ENCODE data around the gene GASK1A.

Gene GASK1A

DNA sequence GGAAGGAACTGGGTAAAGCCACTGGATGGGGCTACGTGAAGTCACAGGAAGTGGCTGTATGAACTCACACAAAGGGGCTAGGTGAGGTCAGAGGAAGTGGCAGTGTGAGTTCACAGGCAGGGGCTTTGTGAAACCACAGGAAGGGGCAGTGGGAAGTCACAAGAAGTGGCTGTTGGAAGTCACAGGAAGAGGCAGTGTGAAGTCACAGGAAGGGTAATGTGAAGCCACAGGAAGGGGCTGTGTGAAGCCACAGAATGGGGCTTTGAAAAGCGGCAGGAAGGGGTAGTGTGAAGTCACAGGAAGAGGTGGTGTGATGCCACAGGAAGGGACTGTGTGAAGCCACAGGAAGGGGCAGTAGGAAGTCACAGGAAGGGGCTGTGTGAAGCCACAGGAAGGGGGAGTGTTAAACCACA, 34.6 kb downstream of the GASK1A start:
- no peak for TF ChIP-seq GATA1 (IDR thresholded peaks at IDR 0.05; ENCODE audit: low read depth, low read length)
- no peak for TF ChIP-seq POLR2A (IDR thresholded peaks at IDR 0.05; ENCODE audit: low read length)
- DNase-seq: no peak

DNA sequence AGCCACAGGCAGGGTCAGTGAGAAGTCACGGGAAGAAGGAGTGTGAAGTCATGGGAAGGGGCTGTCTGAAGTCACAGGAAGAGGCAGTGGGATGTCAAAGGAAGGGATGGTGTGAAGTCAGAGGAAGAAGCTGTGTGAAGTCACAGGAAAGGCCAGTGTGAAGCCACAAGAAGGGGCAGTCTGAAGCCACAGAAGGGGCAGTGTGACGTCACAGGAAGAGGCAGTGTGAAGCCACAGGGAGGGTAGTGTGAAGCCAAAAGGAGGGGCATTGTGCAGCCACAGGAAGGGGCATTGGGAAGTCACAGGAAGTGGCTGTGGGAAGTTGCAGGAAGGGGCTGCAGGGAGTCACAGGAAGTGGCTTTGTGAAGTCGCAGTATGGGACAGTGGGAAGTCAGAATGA, 35.1 kb downstream of the GASK1A start:
- TF ChIP-seq GATA1 (IDR thresholded peaks at IDR 0.05; ENCODE audit: low read depth, low read length) (no peak), POLR2A (IDR thresholded peaks at IDR 0.05; ENCODE audit: low read length) (no peak)
- no peak for DNase-seq

DNA sequence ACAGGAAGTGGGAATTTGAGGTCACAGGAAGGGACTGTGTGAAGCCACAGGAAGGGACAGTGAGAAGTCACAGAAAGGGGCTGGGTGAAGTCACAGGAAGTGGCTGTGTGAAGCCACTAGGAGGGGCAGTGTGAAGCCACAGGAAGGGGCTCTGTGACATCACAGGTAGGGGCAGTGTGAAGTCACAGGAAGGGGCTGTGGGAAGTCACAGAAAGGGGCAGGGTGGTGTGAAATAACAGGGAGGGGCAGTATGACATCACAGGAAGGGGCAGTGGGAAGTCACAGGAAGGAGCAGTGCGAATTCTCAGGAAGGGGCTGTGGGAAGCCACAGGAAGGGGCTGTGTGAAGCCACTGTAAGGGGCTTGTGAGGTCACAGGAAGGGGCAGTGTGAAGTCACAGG, 35.8 kb downstream of the GASK1A start:
- no peak for TF ChIP-seq GATA1 (IDR thresholded peaks at IDR 0.05; ENCODE audit: low read depth, low read length)
- DNase-seq: no peak

DNA sequence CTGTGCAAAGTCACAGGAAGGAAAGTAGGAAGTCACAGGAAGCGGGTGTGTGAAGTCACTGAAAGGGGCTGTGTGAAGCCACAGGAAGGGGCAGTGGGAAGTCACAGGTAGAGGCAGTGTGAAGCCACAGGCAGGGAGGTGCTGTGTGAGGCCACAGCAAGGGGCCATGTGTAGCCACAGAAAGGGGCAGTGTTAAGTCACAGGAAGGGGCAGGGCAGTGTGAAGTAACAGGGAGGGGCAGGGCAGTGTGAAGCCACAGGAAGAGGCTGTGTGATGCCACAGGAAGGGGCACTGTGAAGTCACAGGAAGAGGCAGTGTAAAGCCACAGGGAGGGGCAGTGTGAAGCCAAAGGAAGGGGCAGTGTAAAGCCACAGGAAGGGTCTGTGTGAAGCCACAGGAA, 36.5 kb downstream of the GASK1A start:
- no peak for DNase-seq
- TF ChIP-seq GATA1 (IDR thresholded peaks at IDR 0.05; ENCODE audit: low read depth, low read length) (no peak), POLR2A (IDR thresholded peaks at IDR 0.05; ENCODE audit: low read length) (no peak)

DNA sequence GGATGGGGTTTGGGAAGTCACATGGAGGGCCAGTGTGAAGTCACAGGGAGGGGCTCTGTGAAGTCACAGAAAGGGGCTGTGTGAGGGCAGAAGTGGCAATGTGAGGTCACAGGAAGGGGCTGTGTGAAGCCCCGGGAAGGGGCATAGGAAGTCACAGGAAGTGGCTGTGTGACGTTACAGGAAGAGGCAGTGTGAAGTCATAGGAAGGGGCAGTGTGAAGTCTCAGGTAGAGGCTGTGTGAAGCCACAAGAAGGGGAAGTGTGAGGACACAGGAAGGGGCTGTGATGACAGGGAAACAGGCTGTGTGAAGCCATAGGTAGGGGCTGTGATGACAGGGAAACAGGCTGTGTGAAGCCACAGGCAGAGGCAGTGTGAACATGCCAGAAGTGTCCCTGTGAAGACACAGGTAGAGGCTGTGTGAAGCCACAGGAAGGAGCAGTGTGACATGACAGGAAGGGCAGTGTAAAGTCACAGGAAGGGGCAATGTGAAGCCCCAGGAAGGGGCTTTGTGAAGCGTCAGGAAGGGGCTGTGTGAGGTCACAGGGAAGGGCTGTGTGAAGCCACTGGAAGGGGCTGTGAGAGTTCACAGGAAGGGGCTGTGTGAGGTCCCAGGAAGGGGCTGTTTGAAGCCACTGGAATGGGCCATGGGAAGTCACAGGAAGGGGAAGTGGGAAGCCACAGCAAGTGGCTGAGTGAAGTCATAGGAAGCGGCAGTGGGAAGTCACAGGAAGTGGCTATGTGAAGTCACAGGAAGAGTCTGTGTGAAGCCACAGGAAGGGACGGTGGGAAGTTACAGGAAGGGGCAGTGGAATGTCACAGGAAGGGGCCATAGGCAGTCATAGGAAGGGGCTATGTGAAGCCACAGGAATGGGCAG, 37.1 kb downstream of the GASK1A start:
- no peak for DNase-seq
- TF ChIP-seq POLR2A (IDR thresholded peaks at IDR 0.05; ENCODE audit: low read length) (no peak), GATA1 (IDR thresholded peaks at IDR 0.05; ENCODE audit: low read depth, low read length) (no peak)

DNA sequence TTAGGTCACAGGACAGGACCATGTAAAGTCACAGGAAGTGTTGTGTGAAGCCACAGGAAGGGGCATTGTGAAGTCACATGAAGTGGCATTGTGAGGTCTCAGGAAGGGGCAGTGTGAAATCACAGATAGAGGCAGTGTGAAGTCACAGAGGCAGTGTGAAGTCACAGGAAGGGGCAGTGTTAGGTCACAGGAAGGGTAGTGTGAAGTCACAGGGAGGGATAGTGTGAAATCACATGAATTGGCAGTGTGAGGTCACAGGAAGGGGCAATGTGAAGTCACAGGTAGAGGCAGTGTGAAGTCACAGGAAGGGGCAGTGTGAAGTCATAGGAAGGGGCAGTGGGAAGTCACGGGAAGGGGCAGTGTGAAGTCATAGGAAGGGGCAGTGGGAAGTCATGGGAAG, 37.9 kb downstream of the GASK1A start:
- no peak for TF ChIP-seq GATA1 (IDR thresholded peaks at IDR 0.05; ENCODE audit: low read depth, low read length)
- TF ChIP-seq POLR2A (IDR thresholded peaks at IDR 0.05; ENCODE audit: low read length): no peak

DNA sequence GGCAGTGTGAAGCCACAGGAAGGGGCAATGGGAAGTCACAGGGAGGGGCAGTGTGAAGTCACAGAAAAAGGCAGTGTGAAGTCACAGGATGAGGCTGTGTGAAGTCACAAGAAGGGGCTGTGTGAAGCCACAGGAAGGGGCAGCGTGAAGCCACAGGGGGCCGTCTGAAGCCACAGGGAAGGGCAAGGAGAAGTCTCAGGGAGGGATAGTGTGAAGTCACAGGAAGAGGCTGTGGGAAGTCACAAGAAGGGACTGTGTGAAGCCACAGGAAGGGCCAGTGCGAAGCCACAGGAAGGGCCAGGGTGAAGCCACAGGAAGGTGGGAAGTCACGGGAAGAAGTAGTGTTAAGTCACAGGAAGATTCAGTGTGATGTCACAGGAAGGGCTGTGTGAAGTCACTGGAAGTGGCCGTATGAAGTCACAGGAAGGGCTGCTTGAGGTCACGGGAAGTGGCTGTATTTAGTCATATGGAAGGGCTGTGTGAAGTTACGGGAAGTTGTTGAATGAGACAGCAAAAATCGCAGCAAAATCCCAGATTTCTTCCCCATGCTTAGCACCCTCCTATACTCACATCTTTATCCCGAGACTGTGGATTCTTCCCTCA, 38.6 kb downstream of the GASK1A start:
- no peak for DNase-seq
- no peak for TF ChIP-seq POLR2A (IDR thresholded peaks at IDR 0.05; ENCODE audit: low read length)
- no peak for TF ChIP-seq GATA1 (IDR thresholded peaks at IDR 0.05; ENCODE audit: low read depth, low read length)

More for the DNA sequence above, 37.9 kb downstream of the GASK1A start:
- no peak for DNase-seq

DNA sequence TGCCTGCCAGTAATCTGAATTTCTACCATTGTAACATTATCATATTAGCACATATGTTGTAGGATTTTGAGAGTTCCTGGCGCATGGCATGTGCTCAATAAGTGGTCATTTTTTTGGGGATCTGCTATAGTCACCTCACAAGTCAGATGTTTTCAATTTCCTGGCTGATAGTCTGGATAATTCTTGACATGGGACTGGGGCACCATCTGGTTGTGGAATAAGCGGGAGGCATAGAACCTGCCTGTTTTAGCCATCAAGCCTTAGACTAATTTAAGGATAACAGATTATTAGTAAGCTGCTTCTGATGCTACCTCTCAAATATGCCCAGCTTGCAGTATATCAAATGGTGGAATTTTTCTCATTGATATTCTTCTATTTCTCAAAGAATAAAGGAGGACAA, 39.1 kb downstream of the GASK1A start:
- DNase-seq: no peak
- TF ChIP-seq GATA1 (IDR thresholded peaks at IDR 0.05; ENCODE audit: low read depth, low read length): no peak
- no peak for TF ChIP-seq POLR2A (IDR thresholded peaks at IDR 0.05; ENCODE audit: low read length)

DNA sequence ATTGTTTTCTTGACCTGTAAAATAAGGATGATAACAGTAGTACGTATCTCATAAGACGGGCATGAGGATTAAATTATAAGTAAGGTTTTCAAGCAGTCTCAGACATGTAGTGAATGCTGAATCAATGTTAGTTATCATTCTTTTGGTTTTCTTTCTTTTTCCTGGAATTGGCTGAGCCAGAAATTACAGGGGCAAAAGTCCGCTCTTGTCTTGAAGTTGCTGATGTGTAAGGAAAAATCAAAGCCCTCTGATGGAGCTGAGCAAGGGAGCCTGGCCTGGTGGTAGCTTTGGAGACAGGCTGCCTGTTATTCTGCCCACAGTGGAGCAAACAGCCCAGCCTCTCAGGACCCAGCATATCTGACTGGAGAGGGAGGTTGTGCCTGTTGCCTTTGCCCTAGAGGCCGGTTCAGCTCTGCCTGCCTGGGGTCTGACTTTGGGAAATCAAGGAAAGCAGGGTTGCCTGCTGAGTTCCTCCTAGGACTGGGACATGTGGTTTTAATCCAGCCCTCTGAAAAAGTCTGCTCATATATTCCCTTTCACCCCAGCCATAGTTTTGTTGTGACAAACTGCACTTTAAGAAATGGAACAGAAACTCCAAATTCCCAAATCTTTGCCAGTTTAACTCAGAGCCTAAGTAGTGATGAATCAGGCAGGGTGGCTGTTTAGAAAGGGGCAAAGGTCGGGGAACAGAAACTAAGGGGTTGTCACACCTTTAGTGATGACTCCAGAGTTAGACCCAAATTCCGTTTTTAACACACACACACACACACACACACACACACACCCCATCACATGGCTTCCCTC, 40.1 kb downstream of the GASK1A start:
- no peak for DNase-seq

DNA sequence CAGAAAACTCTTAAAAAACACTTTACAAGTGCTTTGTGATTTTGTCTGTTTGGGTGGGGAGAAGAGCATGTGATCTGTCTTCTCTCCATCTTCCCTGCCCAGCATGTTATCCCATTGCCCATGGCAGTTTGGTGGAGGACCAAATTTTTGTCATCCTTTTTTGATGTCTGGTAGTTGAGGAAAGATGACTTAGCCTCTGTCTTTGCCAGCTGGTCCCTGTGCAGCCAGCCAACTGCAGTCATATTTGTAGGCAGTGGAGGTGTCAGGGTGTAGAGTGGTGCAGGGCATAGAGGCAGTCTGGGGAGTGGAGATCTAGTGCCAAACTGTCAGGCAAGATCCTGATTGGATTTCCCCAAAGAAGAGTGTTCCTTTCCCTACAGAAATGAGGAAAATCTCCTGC, 40.7 kb downstream of the GASK1A start:
- TF ChIP-seq POLR2A (IDR thresholded peaks at IDR 0.05; ENCODE audit: low read length) (no peak), GATA1 (IDR thresholded peaks at IDR 0.05; ENCODE audit: low read depth, low read length) (no peak)

More for the DNA sequence above, 40.1 kb downstream of the GASK1A start:
- no peak for TF ChIP-seq POLR2A (IDR thresholded peaks at IDR 0.05; ENCODE audit: low read length)
- TF ChIP-seq GATA1 (IDR thresholded peaks at IDR 0.05; ENCODE audit: low read depth, low read length): no peak

DNA sequence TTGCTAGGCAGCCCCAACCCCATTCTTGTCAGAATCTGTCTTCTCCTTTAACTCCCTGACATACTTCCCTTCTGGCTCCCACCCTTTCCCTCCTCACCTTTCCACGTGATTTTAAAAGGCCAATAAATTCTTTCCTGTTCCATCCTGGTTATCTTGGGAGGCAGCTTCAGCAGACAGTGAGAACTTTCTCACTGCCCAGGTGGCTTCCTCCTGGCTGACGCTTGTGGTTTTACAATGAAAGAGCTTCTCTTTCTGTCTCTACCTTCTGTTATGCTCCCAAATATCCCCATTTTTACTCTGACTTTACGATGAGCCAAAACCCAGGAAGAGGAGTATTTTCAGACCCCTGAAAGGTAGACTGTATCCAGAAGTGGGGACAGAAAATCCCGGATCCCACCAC, 42.1 kb downstream of the GASK1A start:
- no peak for TF ChIP-seq POLR2A (IDR thresholded peaks at IDR 0.05; ENCODE audit: low read length)
- no peak for TF ChIP-seq GATA1 (IDR thresholded peaks at IDR 0.05; ENCODE audit: low read depth, low read length)
- DNase-seq: no peak

More for the DNA sequence above, 40.7 kb downstream of the GASK1A start:
- DNase-seq: no peak

DNA sequence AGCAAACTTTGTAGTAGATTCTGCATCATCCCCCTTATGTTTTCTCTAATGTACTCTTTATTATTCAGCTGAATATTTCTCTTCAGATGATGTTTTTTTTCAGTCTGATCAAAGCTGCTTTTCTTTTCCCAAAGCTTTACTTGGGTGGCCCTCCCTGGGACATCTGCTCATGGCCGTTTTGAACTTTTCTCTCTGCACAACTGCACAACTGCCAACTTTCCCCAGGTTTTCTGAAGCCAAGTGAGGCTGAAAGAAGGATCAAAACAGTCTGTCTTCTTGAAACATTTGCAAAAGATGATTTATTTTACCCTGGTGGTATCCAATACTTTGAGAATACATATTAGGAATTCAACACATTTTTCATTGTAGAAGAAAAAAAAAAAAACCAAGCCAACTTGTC, 43.0 kb downstream of the GASK1A start:
- DNase-seq: no peak
- no peak for TF ChIP-seq GATA1 (IDR thresholded peaks at IDR 0.05; ENCODE audit: low read depth, low read length)
- TF ChIP-seq POLR2A (IDR thresholded peaks at IDR 0.05; ENCODE audit: low read length): no peak

DNA sequence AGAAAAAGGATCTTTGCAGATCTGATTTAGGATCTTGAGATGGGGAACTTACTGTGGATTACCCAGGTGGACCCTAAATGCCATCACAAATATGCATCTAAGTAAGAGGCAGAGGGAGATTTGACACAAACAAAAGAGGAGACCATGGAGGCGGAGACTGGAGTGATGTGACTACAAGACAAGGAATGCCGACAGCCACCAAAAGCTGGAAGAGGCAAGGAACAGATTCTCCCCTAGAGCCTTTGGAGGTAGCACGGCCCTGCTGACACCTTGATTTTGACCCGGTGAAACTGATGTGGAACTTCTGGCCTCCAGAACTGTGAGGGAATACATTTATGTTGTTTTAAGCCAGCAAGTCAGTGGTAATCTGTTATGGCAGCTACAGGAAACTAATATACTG, 44.0 kb downstream of the GASK1A start:
- TF ChIP-seq POLR2A (IDR thresholded peaks at IDR 0.05; ENCODE audit: low read length) (no peak), GATA1 (IDR thresholded peaks at IDR 0.05; ENCODE audit: low read depth, low read length) (no peak)

DNA sequence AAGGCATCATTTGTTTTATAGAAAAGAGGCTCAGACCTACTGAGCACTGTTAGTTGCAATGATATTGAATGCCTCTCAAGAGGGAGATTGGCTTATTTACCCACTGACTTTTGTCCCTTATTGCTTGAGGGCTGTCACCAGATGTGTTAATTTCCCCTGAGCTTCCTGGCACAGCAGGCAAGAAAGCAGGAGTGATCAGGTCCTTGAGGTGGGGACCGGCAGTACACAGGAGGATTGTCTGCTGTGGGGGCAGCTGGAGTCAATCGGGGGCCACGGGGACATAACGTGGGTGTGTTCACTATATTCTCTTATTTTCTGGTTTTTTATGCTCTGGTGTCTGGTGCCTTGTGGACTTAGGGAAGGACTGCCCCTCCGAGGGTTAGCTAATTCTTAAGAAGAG, 44.6 kb downstream of the GASK1A start:
- DNase-seq: no peak
- no peak for TF ChIP-seq POLR2A (IDR thresholded peaks at IDR 0.05; ENCODE audit: low read length)
- TF ChIP-seq GATA1 (IDR thresholded peaks at IDR 0.05; ENCODE audit: low read depth, low read length): no peak

More for the DNA sequence above, 44.0 kb downstream of the GASK1A start:
- no peak for DNase-seq
